NCI-H82 (cell line): ENCODE results near the gene UNC119B.

ENCODE experiments used
- DNase-seq: peaks from one replicate; lab custom pipeline; 2025; lab: John Stamatoyannopoulos, UW

The UNC119B gene

GRCh38 chr12:120739821-120740613 is 29.8 kb downstream of the UNC119B start:
- DNase-seq: no peak

DNA sequence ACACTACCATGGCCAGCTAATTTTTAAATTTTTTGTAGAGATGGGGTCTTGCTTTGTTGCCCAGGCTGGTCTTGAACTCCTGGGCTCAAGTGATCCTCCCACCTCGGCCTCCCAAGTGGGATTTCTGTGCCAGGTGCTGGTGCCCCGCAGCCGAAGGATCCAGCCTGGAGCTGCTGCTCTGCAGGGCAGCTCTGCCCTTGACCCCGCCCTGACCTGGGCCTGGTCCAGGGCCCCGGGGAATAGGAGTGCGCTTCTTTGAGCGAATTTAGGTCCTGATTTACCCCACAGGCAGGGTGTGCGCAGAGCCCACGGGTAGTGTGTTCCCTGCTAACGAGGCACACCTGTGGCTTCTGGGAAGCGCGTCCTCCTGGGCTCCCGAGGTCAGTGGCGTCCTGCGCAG is 30.6 kb downstream of the UNC119B start:
- no peak for DNase-seq

GRCh38 chr12:120741476-120742421 is 31.5 kb downstream of the UNC119B start:
- no peak for DNase-seq

DNA sequence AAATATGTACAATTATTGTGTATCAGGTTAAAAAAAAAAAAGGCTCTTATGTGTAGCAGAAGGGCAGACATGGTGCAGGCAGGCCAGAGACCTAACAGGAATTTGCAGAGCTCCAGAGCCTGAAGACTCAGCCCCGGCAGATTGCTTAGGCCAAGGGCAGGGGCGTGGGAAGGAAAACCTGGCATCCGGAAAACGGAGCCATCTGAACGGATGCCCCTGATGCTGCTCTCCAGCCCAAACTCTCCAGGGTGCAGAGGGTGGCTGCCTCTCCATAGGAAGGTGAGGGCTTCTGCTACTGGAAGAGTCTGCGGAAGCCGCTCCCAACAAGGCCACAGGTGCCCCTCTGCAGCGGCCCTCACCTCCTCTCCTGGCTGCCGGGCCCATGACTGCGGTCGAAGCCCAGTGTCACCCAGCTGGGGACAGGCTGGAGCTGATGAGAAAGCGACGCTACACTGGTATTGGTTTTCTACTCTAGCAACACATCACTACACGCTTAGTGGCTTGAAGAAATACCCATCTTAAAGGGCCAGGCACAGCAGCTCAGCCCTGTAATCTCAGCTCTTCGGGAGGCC is 34.8 kb downstream of the UNC119B start:
- DNase-seq: no peak

DNA sequence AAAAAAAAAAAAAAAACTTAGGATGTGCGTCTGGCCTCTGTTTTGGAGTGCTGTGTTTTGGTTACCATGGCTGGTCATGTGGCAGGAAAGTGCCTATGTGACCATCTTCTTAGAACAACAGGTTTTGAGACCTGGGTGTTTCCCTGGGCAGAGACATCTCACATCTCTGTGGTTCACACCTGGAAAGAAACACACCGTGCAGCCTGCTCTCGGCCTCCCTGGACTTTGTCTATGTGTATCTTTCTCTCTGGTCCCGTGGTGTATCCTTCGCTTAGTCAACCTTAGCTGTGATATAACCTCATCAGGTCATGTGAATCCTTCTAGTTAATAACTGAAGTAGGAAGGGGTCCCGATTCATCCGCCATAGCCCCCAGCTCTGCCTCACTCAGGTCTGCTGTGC is 38.0 kb downstream of the UNC119B start:
- DNase-seq: no peak

GRCh38 chr12:120749256-120749655 is 39.0 kb downstream of the UNC119B start:
- DNase-seq: no peak

- no peak for DNase-seq
These were observed 40.5 kb downstream of the UNC119B start for GRCh38 chr12:120750806-120751205.

GRCh38 chr12:120751389-120751788 is 41.1 kb downstream of the UNC119B start:
- no peak for DNase-seq

GRCh38 chr12:120754792-120755191 is 44.5 kb downstream of the UNC119B start:
- DNase-seq: no peak

DNA sequence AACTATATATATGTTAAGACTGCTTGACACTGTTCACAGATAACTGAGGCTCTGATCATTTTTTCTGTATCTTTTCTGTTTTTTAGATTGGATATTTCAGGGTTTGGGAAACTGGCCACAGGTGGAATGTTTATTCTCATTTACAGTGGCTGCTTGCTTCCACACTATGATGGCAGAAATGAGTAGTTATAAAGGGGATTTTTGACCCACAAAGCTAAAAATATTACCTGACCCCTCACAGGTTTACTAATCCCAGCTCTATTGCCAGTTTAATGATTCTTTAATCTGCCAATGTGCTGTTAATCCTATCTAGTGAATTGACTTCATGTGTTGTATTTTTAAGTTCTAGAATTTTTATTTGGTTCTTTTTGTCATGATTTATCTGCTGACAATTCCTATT is 45.0 kb downstream of the UNC119B start:
- no peak for DNase-seq

DNA sequence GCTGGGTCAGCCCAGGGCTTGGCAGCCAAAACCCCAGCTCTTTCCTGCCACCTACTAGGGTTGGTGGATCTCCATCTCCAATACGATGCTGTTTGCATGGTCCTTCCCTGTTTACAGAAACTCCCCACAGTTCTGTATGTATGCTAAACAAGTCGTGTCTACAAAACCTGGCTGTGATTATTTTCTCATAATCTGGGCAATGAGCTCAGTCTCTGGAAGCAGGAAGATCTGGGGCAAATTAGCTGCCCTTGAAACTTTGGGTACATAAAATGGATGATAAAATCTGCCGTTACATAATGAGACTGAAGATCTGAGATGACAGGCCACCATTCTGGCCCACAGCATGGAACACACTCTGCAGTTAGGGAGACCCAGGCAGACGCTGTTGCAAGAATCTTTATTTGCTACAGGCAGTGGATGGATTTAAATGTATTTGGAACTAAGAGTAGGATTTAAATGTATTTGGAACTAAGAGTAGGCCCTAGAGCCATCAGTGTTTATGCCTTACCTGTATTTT is 47.0 kb downstream of the UNC119B start:
- DNase-seq: no peak

DNA sequence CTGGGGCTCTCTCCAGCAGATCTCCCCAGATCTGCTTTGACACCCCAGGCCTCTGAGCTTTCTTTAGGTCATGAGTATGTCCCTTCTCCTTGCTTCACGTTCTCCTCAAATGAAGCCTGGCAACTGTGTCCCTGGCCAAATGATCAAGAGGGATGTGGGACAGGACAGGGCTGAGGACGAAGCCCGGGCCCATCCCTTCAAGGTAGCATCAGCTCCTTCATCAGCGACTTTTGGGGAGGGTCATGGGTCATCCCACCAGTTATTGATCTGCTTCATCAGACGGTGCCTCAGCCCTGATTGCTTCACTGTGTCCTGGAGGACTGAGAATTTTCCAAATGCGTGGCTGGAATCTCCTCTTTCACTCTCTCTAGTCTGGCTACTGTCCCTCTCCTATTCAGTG is 47.7 kb downstream of the UNC119B start:
- DNase-seq: no peak

DNA sequence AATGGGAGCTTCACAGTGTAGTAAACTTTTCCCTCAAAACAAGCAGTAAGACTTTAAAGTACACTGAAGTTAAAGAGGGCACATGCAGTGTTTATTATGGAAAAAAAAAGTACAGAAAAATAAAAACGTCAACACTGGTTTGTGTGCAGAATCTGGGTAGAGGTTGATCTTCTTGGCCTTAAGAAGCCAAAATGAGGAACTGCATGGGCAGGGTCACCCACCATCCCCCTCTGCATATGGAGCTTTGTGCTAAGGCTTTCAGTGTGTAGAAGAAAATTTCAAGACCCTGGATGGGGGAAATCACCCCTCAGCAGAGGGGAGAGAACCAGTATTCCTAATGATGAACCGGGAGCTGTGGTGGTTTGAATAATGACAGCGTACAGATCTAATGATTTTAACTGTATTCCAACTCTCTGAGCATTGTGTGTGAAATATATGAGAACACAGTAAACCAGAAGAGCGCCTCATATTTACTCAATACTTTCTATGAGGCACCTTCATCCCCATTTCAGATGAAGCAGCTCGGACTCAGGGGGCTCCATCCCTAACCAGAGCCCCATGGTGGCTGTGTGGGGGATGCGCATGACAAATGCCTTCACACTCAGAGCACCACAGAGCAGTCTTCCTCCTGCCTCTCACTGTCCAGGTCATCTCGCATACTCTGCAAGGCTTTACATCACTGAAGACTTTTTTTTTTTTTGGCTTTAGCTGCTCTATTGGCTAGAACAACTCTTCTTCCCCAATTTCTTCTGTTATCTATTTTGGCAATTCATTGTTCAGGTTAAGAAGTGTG is 48.7 kb downstream of the UNC119B start:
- no peak for DNase-seq

DNA sequence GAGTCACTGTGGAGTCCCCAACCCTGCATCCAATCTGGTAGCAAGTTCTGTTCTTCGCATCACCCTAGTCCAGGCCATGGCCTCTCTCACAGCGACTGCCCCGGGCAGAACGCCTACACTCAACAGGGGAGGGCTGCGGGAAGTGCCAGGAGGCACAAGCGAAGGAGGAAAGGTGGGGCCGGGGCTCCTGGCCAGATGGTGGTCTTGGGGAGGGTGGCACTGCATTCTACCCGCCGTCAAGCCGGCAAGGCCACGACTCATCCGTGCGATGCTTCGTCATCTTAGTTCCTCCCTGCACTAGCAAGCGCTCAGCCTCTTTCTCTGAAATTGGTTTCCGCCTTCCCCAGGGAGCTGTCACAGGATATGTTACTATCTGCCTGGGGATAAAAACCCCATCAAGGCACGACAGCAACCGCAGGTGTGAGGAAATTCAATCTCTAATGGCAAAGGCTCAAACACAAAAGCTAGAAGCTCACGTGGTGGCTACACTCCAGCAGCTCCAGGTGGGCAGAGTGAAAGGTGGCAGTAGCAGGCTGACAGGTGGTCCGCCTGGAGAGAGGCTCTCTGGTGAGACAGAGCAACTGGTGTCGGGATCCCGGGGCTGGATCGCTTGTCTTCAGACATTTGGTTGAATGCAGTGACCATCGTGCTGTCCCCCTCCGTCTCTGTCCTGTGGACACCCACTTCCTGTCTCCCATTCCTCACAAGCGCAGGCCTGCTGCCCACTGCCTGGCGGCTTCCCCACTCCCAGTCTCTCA is 49.5 kb downstream of the UNC119B start:
- no peak for DNase-seq

DNA sequence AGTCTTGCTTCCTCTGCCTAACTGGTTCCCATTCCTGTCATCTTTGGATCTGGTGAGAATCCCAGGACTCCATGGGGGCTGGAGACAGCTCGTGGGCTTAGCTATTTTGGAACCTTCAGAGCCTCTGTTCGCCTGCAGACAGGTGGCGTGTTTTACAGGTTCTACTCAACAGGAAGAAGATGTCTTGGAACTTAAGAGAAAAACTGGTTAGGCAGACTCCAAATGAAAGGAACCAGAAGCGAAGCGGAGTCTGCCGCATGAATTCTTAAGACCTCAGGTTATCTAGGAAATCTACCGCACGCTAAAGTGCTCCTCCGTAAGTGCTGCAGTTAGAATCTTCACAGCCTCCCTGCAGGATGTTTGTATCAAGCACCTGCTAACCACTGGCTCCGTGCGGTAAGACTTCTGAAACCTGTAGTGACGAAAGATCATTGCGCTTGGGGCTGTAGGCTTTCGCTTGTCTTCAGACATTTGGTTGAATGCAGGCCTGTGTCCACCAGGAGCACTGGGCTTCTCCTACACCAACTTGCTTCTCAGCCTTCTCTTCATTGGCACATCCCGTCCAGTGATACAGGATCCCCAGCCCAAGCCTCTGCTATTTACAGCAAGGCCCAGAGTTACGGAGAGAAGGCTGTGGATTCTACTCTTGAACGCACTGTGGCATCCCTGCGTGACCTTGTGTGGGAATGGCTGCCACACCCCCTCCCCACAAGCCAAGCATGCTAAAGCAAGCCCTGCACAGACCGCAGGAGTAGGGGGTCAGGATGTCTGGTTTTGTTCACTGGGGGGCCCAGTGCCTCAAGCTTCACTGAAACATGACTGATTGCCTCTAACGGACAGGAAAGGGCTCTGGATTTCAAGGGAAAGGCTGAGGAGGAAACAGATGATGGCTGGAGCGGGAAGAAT is 50.3 kb downstream of the UNC119B start:
- DNase-seq: no peak

- DNase-seq: no peak
These were observed 51.3 kb downstream of the UNC119B start for GRCh38 chr12:120761519-120761934.

- no peak for DNase-seq
These were observed 51.8 kb downstream of the UNC119B start for GRCh38 chr12:120762086-120762485.

DNA sequence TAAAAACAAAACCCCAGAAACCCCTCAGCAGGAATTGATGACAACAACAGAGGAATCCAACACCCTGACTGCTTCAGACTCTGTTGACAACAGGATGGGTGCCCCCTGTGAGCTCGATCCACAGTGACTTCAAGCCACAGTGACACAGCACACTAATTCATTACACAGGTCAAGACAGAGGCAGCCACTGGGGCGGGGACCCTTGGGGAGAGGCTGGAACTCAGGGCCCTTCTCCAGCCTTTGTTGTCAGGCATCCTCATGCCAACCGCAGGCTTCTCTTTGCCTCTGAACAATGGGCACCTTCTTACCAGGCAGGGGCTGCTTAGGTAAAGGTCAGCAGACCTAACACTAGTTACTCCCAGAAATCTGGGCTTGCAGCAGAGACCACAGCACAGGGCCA is 53.0 kb downstream of the UNC119B start:
- DNase-seq: no peak

GRCh38 chr12:120764816-120765215 is 54.6 kb downstream of the UNC119B start:
- no peak for DNase-seq

GRCh38 chr12:120766566-120766965 is 56.3 kb downstream of the UNC119B start:
- DNase-seq: no peak
